H9 (cell line): ENCODE measurements around the gene ITGB6. TPM values are rescaled to one million over a fixed set of nuclear protein-coding genes. Genes with fewer than 3 reads are reported as not detected.

Experiments used
- DNase-seq: peaks from one replicate; pipeline ENCODE4 v3.0.0-alpha.2; 2017
- H2AFZ ChIP-seq: one replicate; pipeline ENCODE4 v1.6.1; 2013; ENCODE audit warnings: mild to moderate bottlenecking, low read length, control low read depth, moderate library complexity
- H2AK5ac ChIP-seq: 2 replicates; pipeline ENCODE4 v1.6.1; 2013; ENCODE audit warnings: low read length, control low read depth, mixed read lengths; ENCODE audit not compliant: insufficient read length
- H2BK120ac ChIP-seq: one replicate; pipeline ENCODE4 v1.6.1; 2013; ENCODE audit warnings: low read depth, mild to moderate bottlenecking, low read length, control low read depth, inconsistent platforms; ENCODE audit not compliant: poor library complexity, severe bottlenecking
- H2BK12ac ChIP-seq: 2 replicates; pipeline ENCODE4 v1.6.1; 2013; ENCODE audit warnings: low read length, control low read depth, mixed read lengths, low read depth; ENCODE audit not compliant: insufficient read length
- H2BK15ac ChIP-seq: 2 replicates; pipeline ENCODE4 v1.6.1; 2013; ENCODE audit warnings: low read depth, low read length, control low read depth
- H2BK20ac ChIP-seq: one replicate; pipeline ENCODE4 v1.6.1; 2013; ENCODE audit warnings: low read depth, mild to moderate bottlenecking, low read length, control low read depth, inconsistent platforms; ENCODE audit not compliant: poor library complexity, severe bottlenecking
- H2BK5ac ChIP-seq: 2 replicates; pipeline ENCODE4 v1.6.1; 2013; ENCODE audit warnings: low read length, control low read depth, mixed read lengths; ENCODE audit not compliant: insufficient read length
- H3K14ac ChIP-seq: 2 replicates; pipeline ENCODE4 v1.6.1; 2013; ENCODE audit warnings: low read length, control low read depth; ENCODE audit not compliant: insufficient read depth
- H3K18ac ChIP-seq: 2 replicates; pipeline ENCODE4 v1.6.1; 2013; ENCODE audit warnings: low read depth, mild to moderate bottlenecking, mixed read lengths, low read length, control low read depth; ENCODE audit not compliant: insufficient read length
- H3K23ac ChIP-seq: 2 replicates; pipeline ENCODE4 v1.6.1; 2013; ENCODE audit warnings: low read length, control low read depth, mixed read lengths, low read depth; ENCODE audit not compliant: insufficient read length
- H3K23me2 ChIP-seq: 2 replicates; pipeline ENCODE4 v1.6.1; 2013; ENCODE audit warnings: low read depth, mild to moderate bottlenecking, mixed read lengths, low read length, control low read depth; ENCODE audit not compliant: insufficient read length, poor library complexity, severe bottlenecking
- H3K27ac ChIP-seq: 2 replicates; pipeline ENCODE4 v1.5.1; 2013; ENCODE audit warnings: low read length, control low read depth, mixed read lengths, low read depth; ENCODE audit not compliant: insufficient read length
- H3K27me3 ChIP-seq: 2 replicates; pipeline ENCODE4 v1.6.1; 2013; ENCODE audit warnings: low read length, control low read depth, inconsistent platforms; ENCODE audit not compliant: insufficient read depth
- H3K4ac ChIP-seq: 2 replicates; pipeline ENCODE4 v1.6.1; 2013; ENCODE audit warnings: low read depth, mild to moderate bottlenecking, control low read depth, inconsistent platforms, low read length, moderate library complexity
- H3K4me1 ChIP-seq: 2 replicates; pipeline ENCODE4 v1.6.1; 2013; ENCODE audit warnings: low read length, control low read depth, inconsistent platforms; ENCODE audit not compliant: insufficient read depth
- H3K4me2 ChIP-seq: 2 replicates; pipeline ENCODE4 v1.6.1; 2013; ENCODE audit warnings: low read length, control low read depth, mixed read lengths; ENCODE audit not compliant: insufficient read length, insufficient read depth
- H3K56ac ChIP-seq: 2 replicates; pipeline ENCODE4 v1.6.1; 2013; ENCODE audit warnings: low read depth, mild to moderate bottlenecking, mixed read lengths, low read length, control low read depth; ENCODE audit not compliant: insufficient read length
- H3K79me1 ChIP-seq: 2 replicates; pipeline ENCODE4 v1.6.1; 2013; ENCODE audit warnings: low read depth, mild to moderate bottlenecking, moderate library complexity, low read length, control low read depth, inconsistent platforms; ENCODE audit not compliant: insufficient read depth, poor library complexity, severe bottlenecking
- H3K79me2 ChIP-seq: 2 replicates; pipeline ENCODE4 v1.6.1; 2013; ENCODE audit warnings: low read length, control low read depth, inconsistent platforms; ENCODE audit not compliant: insufficient read depth
- H3K9ac ChIP-seq: 2 replicates; pipeline ENCODE4 v1.6.1; 2013; ENCODE audit warnings: low read length, control low read depth, mixed read lengths; ENCODE audit not compliant: insufficient read length; ENCODE audit errors: extremely low read depth
- H3K9me3 ChIP-seq: one replicate; pipeline ENCODE4 v1.6.1; 2013; ENCODE audit warnings: low read depth, low read length, inconsistent platforms; ENCODE audit not compliant: control insufficient read depth
- H3T11ph ChIP-seq: one replicate; pipeline ENCODE4 v1.6.1; 2013; ENCODE audit warnings: mild to moderate bottlenecking, low read length, control low read depth, inconsistent platforms
- H4K20me1 ChIP-seq: one replicate; pipeline ENCODE4 v1.6.1; 2013; ENCODE audit not compliant: control insufficient read depth, insufficient read length, insufficient read depth
- H4K5ac ChIP-seq: 2 replicates; pipeline ENCODE4 v1.6.1; 2013; ENCODE audit warnings: low read depth, mild to moderate bottlenecking, mixed read lengths, low read length, control low read depth; ENCODE audit not compliant: insufficient read length
- H4K8ac ChIP-seq: replicated peaks from 2 replicates; pipeline ENCODE4 v1.6.1; 2013; ENCODE audit warnings: low read length, control low read depth, mixed read lengths, low read depth; ENCODE audit not compliant: insufficient read length
- H4K91ac ChIP-seq: 2 replicates; pipeline ENCODE4 v1.6.1; 2013; ENCODE audit warnings: low read depth, mild to moderate bottlenecking, moderate library complexity, mixed read lengths, low read length, control low read depth; ENCODE audit not compliant: insufficient read length
- H3K27ac Mint-ChIP-seq, 3 experiments: 2 replicates in 2 of 3; 3 replicates in 1 of 3; pipeline ENCODE4 v1.8.0; 2020 to 2021; ENCODE audit warnings: mixed read lengths in 3 of 3, mild to moderate bottlenecking in 1 of 3, moderate library complexity in 1 of 3
- H3K27me3 Mint-ChIP-seq: 2 replicates; pipeline ENCODE4 v1.8.0; 2021; ENCODE audit warnings: low read depth, mild to moderate bottlenecking, moderate library complexity, mixed read lengths
- H3K36me3 Mint-ChIP-seq, 3 experiments: 2 replicates in 2 of 3; 3 replicates in 1 of 3; pipeline ENCODE4 v1.8.0; 2020 to 2021; ENCODE audit warnings: low read depth in 3 of 3, mixed read lengths in 3 of 3; ENCODE audit not compliant: insufficient read depth in 1 of 3
- H3K4me1 Mint-ChIP-seq, 2 experiments: 2 replicates each; pipeline ENCODE4 v1.8.0; 2020; ENCODE audit warnings: mixed read lengths in 2 of 2
- H3K4me3 Mint-ChIP-seq, 2 experiments: 2 replicates in 1 of 2; 3 replicates in 1 of 2; pipeline ENCODE4 v1.8.0; 2020 to 2021; ENCODE audit warnings: mild to moderate bottlenecking in 2 of 2, mixed read lengths in 2 of 2, moderate library complexity in 1 of 2
- H3K9me3 Mint-ChIP-seq, 2 experiments: 2 replicates in 1 of 2; 3 replicates in 1 of 2; pipeline ENCODE4 v1.8.0; 2020; ENCODE audit warnings: mild to moderate bottlenecking in 2 of 2, mixed read lengths in 2 of 2, moderate library complexity in 1 of 2
- CTCF ChIP-seq: fragments of 200-600 bp; sonication (generic); conservative IDR thresholded peaks from 3 replicates; pipeline ENCODE4 v1.8.0; 2021; ENCODE audit warnings: antibody characterized with exemption, mild to moderate bottlenecking
- WGBS: extraction: QIAGEN DNeasy Blood & Tissue Kit; methylation state at CpG from one replicate; pipeline ENCODE4 v1.1.7; 2013; ENCODE audit warnings: missing lambda C conversion rate, low lambda C conversion rate, mixed read lengths; ENCODE audit not compliant: insufficient read length; ENCODE audit errors: extremely low coverage; 5-methylcytosine and 5-hydroxymethylcytosine counted together
- total RNA-seq: library from RNA; stranded (reverse); gene quantifications from 2 replicates; pipeline ENCODE4 v1.2.1, GENCODE V29; 2021

Gene ITGB6
- total RNA-seq, 1 experiment from 2014 or later: not detected

- H4K20me1 ChIP-seq: no peaks in the 10 kb centered on the region
- H3K4ac ChIP-seq: no peak overlapping the region
- no peaks in the 10 kb centered on the region for H3K4me1 ChIP-seq
- Mint-ChIP-seq H3K27me3 (no peaks in the 10 kb centered on the region; the same call in 1 of the 2 replicates), H3K27ac (no peak overlapping the region), H3K36me3 (no peaks in the 10 kb centered on the region; a peak in 1 of 7 replicates), H3K4me3 (no peak overlapping the region), H3K4me1 (0 out of 4 replicates have a peak, but pooled peaks cover 0 to 5% of the 10 kb centered on the region in 2 experiments), H3K9me3 (no peaks in the 10 kb centered on the region)
- no peak overlapping the region for H3K4me2 ChIP-seq
- H4K5ac ChIP-seq: no peak overlapping the region
- no peak overlapping the region for H4K91ac ChIP-seq
- H3K18ac ChIP-seq: no peak overlapping the region
- H2AFZ ChIP-seq: no peak overlapping the region
- H2AK5ac ChIP-seq: no peak overlapping the region
- H2BK20ac ChIP-seq: no peak overlapping the region
- no peak overlapping the region for H2BK12ac ChIP-seq
- no peak overlapping the region for H2BK15ac ChIP-seq
- H3K14ac ChIP-seq: no peak overlapping the region
- no peak overlapping the region for H2BK120ac ChIP-seq
- no peak overlapping the region for H3K9ac ChIP-seq
- TF ChIP-seq CTCF: no peak
- no peaks in the 10 kb centered on the region; the same call in 1 of the 2 replicates for H3K27me3 ChIP-seq
- no peaks in the 10 kb centered on the region for H3K79me2 ChIP-seq
- H3K56ac ChIP-seq: no peak overlapping the region
- no peak overlapping the region for H3K27ac ChIP-seq
- no peaks in the 10 kb centered on the region for H3K79me1 ChIP-seq
- H3K9me3 ChIP-seq: no peaks in the 10 kb centered on the region
- no peaks in the 10 kb centered on the region for H3K23me2 ChIP-seq
- no peak overlapping the region for H2BK5ac ChIP-seq
- no peak overlapping the region for H3T11ph ChIP-seq
- no peak for DNase-seq
- H3K23ac ChIP-seq: no peak overlapping the region
- no peak overlapping the region for H4K8ac ChIP-seq
- WGBS: no CpG with 5 or more reads among the region's 2 CpGs
Observed at GRCh38 chr2:160246356-160246755, 46.3 kb upstream of the ITGB6 start.
